ENCODE measurements around the gene RERE.

GRCh38 chr1:8687538-8687937 lies 129.9 kb downstream of the RERE start:
- TF ChIP-seq, protein P1, sequence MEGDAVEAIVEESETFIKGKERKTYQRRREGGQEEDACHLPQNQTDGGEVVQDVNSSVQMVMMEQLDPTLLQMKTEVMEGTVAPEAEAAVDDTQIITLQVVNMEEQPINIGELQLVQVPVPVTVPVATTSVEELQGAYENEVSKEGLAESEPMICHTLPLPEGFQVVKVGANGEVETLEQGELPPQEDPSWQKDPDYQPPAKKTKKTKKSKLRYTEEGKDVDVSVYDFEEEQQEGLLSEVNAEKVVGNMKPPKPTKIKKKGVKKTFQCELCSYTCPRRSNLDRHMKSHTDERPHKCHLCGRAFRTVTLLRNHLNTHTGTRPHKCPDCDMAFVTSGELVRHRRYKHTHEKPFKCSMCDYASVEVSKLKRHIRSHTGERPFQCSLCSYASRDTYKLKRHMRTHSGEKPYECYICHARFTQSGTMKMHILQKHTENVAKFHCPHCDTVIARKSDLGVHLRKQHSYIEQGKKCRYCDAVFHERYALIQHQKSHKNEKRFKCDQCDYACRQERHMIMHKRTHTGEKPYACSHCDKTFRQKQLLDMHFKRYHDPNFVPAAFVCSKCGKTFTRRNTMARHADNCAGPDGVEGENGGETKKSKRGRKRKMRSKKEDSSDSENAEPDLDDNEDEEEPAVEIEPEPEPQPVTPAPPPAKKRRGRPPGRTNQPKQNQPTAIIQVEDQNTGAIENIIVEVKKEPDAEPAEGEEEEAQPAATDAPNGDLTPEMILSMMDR (IDR thresholded peaks at IDR 0.05): no peak
- TF ChIP-seq POLR2A (IDR thresholded peaks at IDR 0.05): no peak

All from heart left ventricle (tissue), 13 donors.